ENCODE data around the gene C1orf159.

DNA sequence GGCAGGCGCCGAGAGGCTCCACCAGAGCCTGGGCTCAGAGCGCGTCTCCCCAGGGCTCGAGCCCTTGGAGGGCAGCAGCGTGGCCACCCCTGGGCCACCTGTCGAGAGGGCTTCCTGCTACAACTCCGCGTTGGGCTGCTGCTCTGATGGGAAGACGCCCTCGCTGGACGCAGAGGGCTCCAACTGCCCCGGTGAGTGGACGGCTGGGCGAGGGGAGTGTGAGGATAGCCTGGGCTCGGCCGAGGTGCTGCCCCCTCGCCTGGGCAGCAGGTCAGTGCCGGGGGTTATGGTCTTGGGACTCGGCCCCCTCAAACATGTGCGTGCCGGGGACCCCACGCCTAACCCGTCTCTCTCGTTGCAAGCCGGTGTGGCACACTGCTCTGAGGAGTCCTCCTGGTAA, 69.1 kb downstream of the C1orf159 start:
- TF ChIP-seq, protein P1, sequence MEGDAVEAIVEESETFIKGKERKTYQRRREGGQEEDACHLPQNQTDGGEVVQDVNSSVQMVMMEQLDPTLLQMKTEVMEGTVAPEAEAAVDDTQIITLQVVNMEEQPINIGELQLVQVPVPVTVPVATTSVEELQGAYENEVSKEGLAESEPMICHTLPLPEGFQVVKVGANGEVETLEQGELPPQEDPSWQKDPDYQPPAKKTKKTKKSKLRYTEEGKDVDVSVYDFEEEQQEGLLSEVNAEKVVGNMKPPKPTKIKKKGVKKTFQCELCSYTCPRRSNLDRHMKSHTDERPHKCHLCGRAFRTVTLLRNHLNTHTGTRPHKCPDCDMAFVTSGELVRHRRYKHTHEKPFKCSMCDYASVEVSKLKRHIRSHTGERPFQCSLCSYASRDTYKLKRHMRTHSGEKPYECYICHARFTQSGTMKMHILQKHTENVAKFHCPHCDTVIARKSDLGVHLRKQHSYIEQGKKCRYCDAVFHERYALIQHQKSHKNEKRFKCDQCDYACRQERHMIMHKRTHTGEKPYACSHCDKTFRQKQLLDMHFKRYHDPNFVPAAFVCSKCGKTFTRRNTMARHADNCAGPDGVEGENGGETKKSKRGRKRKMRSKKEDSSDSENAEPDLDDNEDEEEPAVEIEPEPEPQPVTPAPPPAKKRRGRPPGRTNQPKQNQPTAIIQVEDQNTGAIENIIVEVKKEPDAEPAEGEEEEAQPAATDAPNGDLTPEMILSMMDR (IDR thresholded peaks at IDR 0.05) = no peak
- TF ChIP-seq EZH2phosphoT487 (IDR thresholded peaks at IDR 0.05) = no peak

Data from neural progenitor cell (in vitro differentiated cells).